HG03280 (cell line): Measurements from ENCODE around the gene XPO1.
A peak's percentile ranks its signal among the peaks of the same experiment; 100 is the strongest.
"Not testable (repeated sequence)": the region's sequence is repeated elsewhere in the genome, so short reads cannot be mapped to it uniquely, and the experiment has no call there.

Experiments used
- ATAC-seq: cut with Tn5 transposase; IDR thresholded peaks from one replicate; pipeline ENCODE4 v1.9.1; 2021; ENCODE audit warnings: mild to moderate bottlenecking, moderate library complexity; ENCODE audit not compliant: unreplicated experiment

Gene XPO1

GRCh38 chr2:61470122-61470951 is 67.8 kb downstream of the XPO1 start:
- ATAC-seq: peak; percentile 36

GRCh38 chr2:61469424-61470121 is 68.6 kb downstream of the XPO1 start:
- ATAC-seq: no peak

GRCh38 chr2:61468231-61468630 is 69.9 kb downstream of the XPO1 start:
- not testable (repeated sequence) for ATAC-seq

DNA sequence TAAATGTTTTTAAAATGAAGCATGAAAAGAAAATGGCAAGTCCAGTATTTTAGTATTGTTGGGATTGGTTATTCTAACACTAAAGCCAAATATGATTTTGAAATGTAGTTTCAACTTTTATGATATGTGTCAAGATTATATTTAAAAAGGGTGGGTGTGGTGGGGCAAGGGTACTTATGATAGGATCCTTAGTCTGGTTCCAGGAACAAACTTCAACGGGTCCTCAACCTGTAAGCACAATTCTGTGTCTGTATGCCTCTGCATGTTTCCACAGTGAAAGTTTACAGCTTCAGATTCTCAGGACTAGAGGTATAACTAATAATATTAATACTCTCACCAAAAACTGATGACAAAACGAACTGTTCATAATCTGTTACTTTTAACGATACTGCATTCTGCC is 73.1 kb downstream of the XPO1 start:
- ATAC-seq: no peak

DNA sequence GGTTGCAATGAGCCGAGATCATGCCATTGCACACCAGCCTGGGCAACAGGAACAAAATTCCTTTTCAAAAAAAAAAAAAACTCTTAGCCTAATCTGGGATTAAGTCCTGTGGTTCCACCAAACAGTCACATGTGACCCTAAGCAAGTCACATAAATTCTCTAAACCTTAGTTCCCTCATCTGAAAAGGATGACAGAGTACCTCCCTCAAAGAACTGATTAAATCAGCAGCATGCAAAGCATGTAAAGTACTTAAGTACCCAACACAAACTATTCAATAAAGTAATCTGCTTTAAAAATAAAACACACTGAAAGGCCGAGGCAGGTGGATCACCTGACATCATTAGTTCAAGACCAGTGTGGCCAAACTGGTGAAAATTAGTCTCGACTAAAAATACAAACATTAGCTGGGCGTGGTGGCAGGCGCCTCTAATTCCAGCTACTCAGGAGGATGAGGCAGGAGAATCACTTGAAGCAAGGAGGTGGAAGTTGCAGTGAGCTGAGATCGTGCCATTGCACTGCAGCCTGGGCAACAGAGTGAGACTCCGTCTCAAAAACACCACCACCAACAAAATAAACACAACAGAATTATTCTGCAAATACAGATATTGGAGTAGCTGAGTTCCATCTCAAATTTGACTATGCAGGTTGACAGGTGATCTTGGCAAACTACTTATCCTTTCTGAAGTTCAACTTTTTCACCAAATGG is 74.2 kb downstream of the XPO1 start:
- ATAC-seq: no peak

GRCh38 chr2:61461404-61461803 is 76.8 kb downstream of the XPO1 start:
- no peak for ATAC-seq

GRCh38 chr2:61460163-61460562 is 78.0 kb downstream of the XPO1 start:
- no peak for ATAC-seq

DNA sequence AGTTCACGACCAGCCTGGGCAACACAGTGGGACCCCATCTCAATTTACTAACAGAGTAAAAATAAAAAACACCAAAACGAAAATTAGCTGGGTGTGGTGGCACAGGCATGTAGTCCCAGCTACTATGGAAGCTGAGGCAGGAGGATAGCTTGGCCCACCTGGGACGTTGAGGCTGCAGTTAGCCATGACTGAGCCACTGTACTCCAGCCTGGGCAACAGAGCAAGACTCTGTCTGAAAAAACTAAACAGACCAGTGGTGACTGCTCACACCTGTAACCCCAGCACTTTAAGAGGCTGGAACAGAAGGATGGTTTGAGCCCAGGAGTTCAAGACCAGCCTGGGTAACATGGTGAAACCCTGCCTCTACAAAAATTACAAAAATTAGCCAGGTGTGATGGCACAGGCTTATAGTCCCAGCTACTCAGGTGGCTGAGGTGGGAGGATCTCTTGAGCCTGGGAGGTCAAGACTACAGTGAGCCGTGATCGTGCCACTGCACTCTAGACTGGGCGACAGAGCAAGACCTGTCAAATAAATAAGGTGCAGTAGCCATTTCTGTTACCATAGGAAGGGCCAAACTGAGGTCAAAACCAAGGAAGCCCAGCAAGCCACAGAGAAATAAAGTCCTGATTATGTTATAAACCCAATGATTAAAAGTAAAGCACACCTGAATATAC is 81.3 kb downstream of the XPO1 start:
- no peak for ATAC-seq

DNA sequence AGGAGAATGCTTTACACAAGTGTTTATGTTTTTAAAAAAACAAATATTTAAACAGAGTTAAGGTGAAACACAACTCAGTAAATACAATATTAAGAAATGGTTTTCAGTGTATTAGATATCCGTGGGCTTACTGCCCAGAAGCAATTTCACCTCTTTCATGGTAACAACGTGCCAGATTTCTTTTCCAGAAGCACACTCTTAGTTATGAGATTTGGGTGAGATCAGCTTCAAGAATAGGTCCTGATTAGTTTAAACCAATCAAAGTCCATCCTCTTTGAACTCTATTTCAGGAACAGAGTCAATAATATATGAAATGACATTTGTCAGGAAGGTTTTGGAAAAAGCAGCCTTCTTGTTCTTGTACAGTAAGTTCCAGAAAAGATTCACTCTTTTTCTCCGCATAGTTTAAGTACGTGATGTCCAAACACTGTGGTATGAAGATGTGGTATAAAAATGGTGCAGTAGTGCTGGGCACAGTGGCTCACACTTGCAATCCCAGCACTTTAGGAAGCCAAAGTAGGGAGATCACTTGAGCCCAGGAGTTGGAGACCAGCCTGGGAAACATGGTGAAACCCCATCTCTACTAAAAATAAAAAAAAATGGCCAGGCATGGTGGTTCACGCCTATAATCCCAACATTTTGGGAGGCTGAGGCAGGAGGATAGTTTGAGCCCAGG is 81.9 kb downstream of the XPO1 start:
- no peak for ATAC-seq

DNA sequence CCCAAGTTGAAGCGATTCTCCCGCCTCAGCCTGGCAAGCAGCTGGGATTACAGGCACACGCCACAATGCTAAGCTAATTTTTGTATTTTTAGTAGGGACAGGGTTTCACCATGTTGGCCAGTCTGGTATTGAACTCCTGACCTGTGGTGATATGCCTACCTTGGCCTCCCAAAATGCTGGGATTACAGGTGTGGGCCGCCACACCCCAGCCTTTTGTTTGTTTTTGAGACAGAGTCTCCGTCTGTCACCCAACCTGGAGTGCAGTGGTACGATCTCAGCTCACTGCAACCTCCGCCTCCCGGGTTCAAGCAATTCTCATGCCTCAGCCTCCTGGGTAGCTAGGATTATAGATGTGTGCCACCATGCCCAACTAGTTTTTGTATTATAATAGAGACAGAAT is 83.2 kb downstream of the XPO1 start:
- ATAC-seq: not testable (repeated sequence)

GRCh38 chr2:61454383-61454782 is 83.8 kb downstream of the XPO1 start:
- ATAC-seq: no peak

DNA sequence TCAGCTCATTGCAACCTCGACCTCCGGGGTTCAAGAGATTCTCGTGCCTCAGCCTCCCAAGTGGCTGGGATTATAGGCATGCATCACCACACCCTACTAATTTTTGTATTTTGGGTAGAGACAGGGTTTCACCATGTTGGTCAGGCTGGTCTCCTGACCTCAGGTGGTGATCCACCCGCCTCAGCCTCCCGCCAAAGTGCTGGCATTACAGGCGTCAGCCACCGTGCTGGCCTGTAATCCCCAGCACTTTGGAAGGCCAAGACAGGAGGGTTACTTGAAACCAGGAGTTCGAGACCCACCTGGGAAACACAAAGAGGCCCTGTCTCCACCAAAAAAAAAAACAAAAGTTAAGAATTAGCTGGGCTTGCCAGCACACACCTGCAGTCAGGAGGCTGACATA is 85.8 kb downstream of the XPO1 start:
- ATAC-seq: no peak

DNA sequence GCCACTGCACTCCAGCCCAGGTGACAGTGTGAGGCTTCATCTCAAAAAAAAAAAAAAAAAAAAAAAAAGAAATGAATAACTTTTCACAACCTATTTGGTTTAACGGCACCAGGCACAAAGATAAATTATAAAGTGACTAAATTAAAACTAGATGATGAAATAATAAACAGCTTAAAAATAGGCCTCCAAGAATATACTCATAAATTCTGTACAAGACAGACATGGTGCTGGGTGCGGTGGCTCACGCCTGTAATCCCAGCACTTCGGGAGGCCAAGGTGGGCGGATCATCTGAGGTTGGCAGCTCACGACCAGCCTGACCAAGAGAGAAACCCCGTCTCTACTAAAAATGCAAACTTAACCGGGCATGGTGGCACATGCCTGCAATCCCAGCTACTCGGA is 87.0 kb downstream of the XPO1 start:
- ATAC-seq: no peak

DNA sequence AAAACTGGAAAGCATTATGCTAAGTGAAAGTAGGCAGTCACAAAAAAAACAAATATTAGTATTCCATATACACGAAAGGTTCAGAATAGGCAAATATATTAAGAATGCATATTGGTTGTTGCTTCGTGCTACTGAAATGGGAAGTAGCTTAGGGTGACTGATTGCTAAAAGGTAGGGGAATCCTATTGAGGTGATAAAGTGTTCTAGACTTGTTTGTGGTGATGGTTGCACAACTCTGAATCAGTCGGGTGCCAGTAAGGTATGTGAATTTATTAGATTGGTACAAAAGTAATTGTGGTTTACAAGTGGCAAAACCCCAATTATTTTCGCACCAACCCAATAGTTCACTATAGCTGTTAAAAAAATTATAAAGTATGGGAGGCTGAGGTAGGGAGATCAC is 88.0 kb downstream of the XPO1 start:
- ATAC-seq: no peak

- ATAC-seq: no peak
Observed at GRCh38 chr2:61448229-61448628, 89.9 kb downstream of the XPO1 start.

- ATAC-seq: not testable (repeated sequence)
Observed at GRCh38 chr2:61446971-61447370, 91.2 kb downstream of the XPO1 start.

GRCh38 chr2:61443342-61444041 is 94.7 kb downstream of the XPO1 start:
- ATAC-seq: peak; percentile 79

DNA sequence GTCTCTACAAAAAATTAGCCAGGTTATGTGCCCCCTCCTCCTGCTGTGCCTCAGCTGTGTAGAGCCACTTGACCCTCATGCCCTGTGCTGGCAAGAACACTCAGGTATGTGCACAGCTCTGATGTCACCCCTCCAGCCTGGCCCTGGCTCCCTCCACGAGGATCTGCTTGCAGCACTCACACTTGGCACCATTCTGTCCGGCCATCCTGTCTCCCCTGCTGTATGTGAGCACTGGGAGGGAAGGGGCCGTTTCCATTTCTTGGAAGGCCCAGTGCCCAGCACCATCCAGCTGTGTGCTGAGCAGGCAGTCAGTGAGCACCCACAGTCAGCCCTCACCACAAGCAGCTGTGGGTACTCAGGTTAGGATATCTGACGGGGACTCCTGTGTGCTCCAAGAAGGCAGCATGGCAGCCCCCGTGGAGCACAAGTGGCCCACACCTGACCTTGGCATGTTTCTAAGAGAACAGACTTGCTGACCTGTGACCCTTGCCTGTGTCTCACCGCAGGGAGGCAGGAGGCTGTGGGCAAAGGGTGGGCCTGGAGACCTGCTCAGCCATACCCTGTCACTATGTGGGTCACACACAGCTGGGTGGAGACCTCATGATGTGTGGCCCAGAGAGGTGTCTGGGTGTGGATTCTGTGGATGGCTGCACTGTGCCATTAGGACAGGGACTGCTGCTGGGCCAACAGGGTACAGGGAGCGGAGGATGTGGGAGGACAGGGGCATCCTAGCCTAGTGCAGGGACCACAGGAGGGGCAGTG is 98.7 kb downstream of the XPO1 start:
- no peak for ATAC-seq

- no peak for ATAC-seq
Observed at GRCh38 chr2:61438670-61439069, 99.5 kb downstream of the XPO1 start.
